Measurements from ENCODE around the gene PLGRKT. TPM values are rescaled to one million over a fixed set of nuclear protein-coding genes. Genes with fewer than 3 reads are reported as not detected.
A peak's percentile ranks its signal among the peaks of the same experiment; 100 is the strongest.
"Not testable (repeated sequence)": the region's sequence is repeated elsewhere in the genome, so short reads cannot be mapped to it uniquely, and the experiment has no call there.

Gene PLGRKT
- total and polyA plus RNA-seq, 11 donors, result 20.8 to 37.2 (median 31.0) TPM

GRCh38 chr9:5468850-5469249 is 31.1 kb upstream of the PLGRKT start:
- no peak overlapping the region for H3K27ac ChIP-seq
- H3K4me1 ChIP-seq, result peaks cover 0 to 18% (median 0%) of the 10 kb centered on the region in 12 donors
- no peaks in the 10 kb centered on the region for H3K27me3 ChIP-seq
- no peak for ATAC-seq
- WGBS, 4 donors, result 66 to 73% (median 71%) methylated on average over 5 of the region's 5 CpGs
- DNase-seq, result no peak
- no peak overlapping the region for H3K4me3 ChIP-seq
- no peaks in the 10 kb centered on the region for H3K9me3 ChIP-seq
- H3K36me3 ChIP-seq, result peaks cover 0 to 60% (median 43%) of the 10 kb centered on the region in 9 donors
- TF ChIP-seq CTCF (IDR thresholded peaks at IDR 0.05) (no peak), POLR2A (IDR thresholded peaks at IDR 0.05) (no peak)
- intact Hi-C loops (cut with DNase I), result no loop called here

GRCh38 chr9:5466766-5467165 is 29.0 kb upstream of the PLGRKT start:
- TF ChIP-seq CTCF (IDR thresholded peaks at IDR 0.05) (no peak), POLR2A (IDR thresholded peaks at IDR 0.05) (no peak)
- peaks cover 0 to 79% (median 63%) of the 10 kb centered on the region in 9 donors for H3K36me3 ChIP-seq

GRCh38 chr9:5466005-5466404 is 28.3 kb upstream of the PLGRKT start:
- H3K27ac ChIP-seq, result peak overlapping the region in 1 of 12 donors; percentile 1
- ATAC-seq (no peak), DNase-seq (no peak)
- H3K36me3 ChIP-seq, result peaks cover 0 to 79% (median 63%) of the 10 kb centered on the region in 9 donors
- WGBS, 4 donors, result 69 to 83% (median 71%) methylated on average over 1 of the region's 1 CpG
- TF ChIP-seq CTCF (IDR thresholded peaks at IDR 0.05) (no peak), POLR2A (IDR thresholded peaks at IDR 0.05) (no peak)
- H3K27me3 ChIP-seq, result no peaks in the 10 kb centered on the region
- no peak overlapping the region for H3K4me3 ChIP-seq
- intact Hi-C loops (cut with DNase I), result no loop called here
- peaks cover 0 to 18% (median 0%) of the 10 kb centered on the region in 12 donors for H3K4me1 ChIP-seq
- no peaks in the 10 kb centered on the region for H3K9me3 ChIP-seq

More at GRCh38 chr9:5466766-5467165, 29.0 kb upstream of the PLGRKT start:
- Histone ChIP-seq H3K4me3 (no peak overlapping the region), H3K4me1 (peaks cover 0 to 18% (median 0%) of the 10 kb centered on the region in 12 donors), H3K27ac (no peak overlapping the region), H3K9me3 (no peaks in the 10 kb centered on the region), H3K27me3 (no peaks in the 10 kb centered on the region)
- intact Hi-C loops (cut with DNase I), result no loop called here
- ATAC-seq, result no peak
- DNase-seq, result no peak
- WGBS, 4 donors, result 77 to 87% (median 82%) methylated on average over 2 of the region's 2 CpGs

DNA sequence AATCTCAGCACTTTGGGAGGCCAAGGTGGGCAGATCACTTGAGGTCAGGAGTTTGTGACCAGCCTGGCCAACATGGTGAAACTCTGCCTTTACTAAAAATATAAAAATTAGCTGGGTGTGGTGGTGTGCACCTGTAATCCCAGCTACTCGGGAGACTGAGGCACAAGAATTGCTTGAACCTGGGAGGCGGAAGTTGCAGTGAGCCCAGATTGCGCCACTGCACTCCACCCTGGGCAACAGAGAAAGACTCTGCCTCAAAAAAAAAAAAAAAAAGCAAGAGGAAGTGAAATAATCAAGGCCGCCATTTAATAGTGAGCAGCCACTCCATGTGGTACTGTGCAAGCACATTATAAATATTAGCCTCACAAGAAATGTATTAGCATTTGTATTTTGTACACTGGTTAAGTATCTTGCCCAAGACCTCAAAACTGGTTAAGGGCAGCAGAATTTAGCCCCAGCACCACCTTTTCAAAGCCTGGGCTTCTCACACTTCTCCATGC is 27.2 kb upstream of the PLGRKT start:
- H3K9me3 ChIP-seq; DNase-seq; intact Hi-C loops (cut with DNase I); ATAC-seq; H3K4me3 ChIP-seq; H3K27me3 ChIP-seq: not testable (repeated sequence)
- H3K27ac ChIP-seq, result peak overlapping the region in 1 of 12 donors; percentile 1
- peaks cover 0 to 87% (median 59%) of the 10 kb centered on the region in 9 donors for H3K36me3 ChIP-seq
- WGBS, 4 donors, result 75 to 97% (median 87%) methylated on average over 4 of the region's 4 CpGs
- H3K4me1 ChIP-seq, result peaks cover 0 to 24% (median 0%) of the 10 kb centered on the region in 12 donors

- WGBS, 4 donors, result 89 to 92% (median 91%) methylated on average over 1 of the region's 1 CpG
- intact Hi-C loops (cut with DNase I), result no loop called here
- H3K36me3 ChIP-seq, result peaks cover 0 to 76% (median 51%) of the 10 kb centered on the region in 9 donors
Observed at GRCh38 chr9:5460157-5460556, 22.4 kb upstream of the PLGRKT start.

More at GRCh38 chr9:5460157-5460556, 22.4 kb upstream of the PLGRKT start:
- Histone ChIP-seq H3K27me3 (no peaks in the 10 kb centered on the region), H3K4me3 (no peak overlapping the region), H3K9me3 (no peaks in the 10 kb centered on the region), H3K4me1 (peaks cover 0 to 52% (median 0%) of the 10 kb centered on the region in 12 donors), H3K27ac (peak overlapping the region in 1 of 12 donors; percentile 50)
- no peak for DNase-seq
- no peak for ATAC-seq
- TF ChIP-seq POLR2A (IDR thresholded peaks at IDR 0.05), result no peak
- TF ChIP-seq CTCF (IDR thresholded peaks at IDR 0.05), result no peak
